GM10248 (cell line): ENCODE results near the gene SLC35F4.
"Not testable (repeated sequence)": the region's sequence is repeated elsewhere in the genome, so short reads cannot be mapped to it uniquely, and the experiment has no call there.

Source experiments
- CTCF ChIA-PET: fragments of 300-600 bp; sonication (Branson Sonifier 250); formaldehyde crosslinking; extraction: SDS; loops from one replicate; lab custom pipeline; 2021; ENCODE audit warnings: antibody characterized with exemption; lab: Yijun Ruan, JAX
- POLR2A ChIA-PET: fragments of 350-650 bp; sonication (Branson Sonifier 250); formaldehyde crosslinking; extraction: SDS; loops from one replicate; lab custom pipeline; 2020; ENCODE audit warnings: antibody characterized with exemption; lab: Yijun Ruan, JAX
- DNase-seq: peaks from one replicate; pipeline ENCODE4 v3.0.0; 2012; ENCODE audit errors: extremely low spot score
- CTCF ChIP-seq: IDR thresholded peaks from 2 replicates; pipeline ENCODE4 v1.5.1; 2012; ENCODE audit warnings: mild to moderate bottlenecking, low read depth; ENCODE audit errors: extremely low read depth, missing control alignments, control extremely low read depth

Gene SLC35F4

GRCh38 chr14:57870686-57871457 is 5.0 kb upstream of the SLC35F4 start:
- no peak for TF ChIP-seq CTCF
- ChIA-PET CTCF (interaction anchor here (0.8 to 2.4 kb wide), 12 partner anchors 12 to 1380 kb away, joined by 3 to 9 read pairs (median 4); no protein-coding TSS in a partner anchor), POLR2A (no interaction called here)
- DNase-seq = no peak

DNA sequence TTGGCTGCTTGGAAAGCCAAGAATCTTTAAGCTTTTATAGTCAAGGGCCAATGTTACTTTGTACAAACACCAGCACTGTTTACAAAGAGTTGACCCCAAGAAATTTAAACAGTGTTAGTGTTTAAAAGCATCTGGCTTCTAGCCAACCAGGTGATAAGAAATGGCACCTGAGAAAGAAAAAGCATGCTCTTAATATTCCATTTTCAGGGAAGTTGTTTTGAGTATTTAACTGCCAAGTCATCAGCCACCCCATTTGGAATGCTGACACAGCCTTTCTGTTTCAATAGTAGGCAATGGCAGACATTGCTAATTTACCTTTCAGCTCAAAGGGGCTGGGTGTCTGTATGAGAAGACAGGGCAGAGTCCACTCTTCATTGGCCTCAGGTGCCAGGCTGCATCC is 3.7 kb upstream of the SLC35F4 start:
- no peak for DNase-seq
- no peak for TF ChIP-seq CTCF
- POLR2A ChIA-PET = no interaction called here
- CTCF ChIA-PET = interaction anchor here (1.5 to 2.4 kb wide), 3 partner anchors 12 to 177 kb away, joined by 4 to 9 read pairs (median 6); no protein-coding TSS in a partner anchor

DNA sequence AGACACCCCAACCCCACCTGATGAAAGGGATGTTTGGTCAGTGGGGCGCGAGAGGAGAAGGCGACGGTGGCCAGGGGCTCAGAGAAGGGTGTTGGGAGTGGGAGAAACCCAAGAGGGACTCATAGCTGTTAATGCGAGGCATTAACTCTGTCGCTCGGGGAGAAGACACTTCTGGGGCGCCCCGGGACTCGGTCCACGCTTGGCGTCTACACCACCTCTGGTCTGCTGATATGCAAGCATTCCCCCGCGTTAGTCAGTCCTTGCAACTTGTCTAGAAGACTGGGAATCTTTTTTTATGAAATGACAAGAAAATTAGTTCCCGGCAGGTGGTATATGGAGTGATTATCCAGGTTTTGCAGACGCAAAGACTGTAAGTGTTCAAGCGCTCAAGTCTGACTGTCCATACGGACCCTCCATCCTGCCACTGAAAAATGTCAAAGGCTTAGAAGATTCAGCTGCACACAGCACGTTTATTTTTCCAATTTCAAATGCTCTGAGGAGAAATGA is 360 bp upstream of the SLC35F4 start:
- no peak for TF ChIP-seq CTCF
- POLR2A ChIA-PET = no interaction called here
- CTCF ChIA-PET = interaction anchor here (1.3 kb wide), 1 partner anchor 19 kb away, joined by 3 read pairs; no protein-coding TSS in a partner anchor
- DNase-seq = no peak

DNA sequence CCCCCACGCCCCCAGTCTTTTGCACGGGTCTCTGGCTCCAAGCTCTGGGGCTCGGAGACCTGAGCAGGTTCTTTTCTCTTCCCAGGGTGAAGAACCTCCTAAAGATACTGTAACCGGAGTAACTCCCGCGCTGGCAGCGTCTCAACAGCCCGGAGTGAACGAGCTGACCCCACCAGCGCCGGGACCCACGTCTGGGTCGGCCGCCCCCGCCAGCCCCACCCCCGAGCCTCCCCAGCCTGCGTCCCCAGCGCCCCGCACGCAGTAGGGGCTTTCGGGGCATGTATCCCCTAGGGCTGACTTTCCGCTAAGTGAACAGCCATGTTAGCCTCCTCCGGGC is 858 bp downstream of the SLC35F4 start:
- peak; percentile 8 for DNase-seq
- no peak for TF ChIP-seq CTCF
- POLR2A ChIA-PET = no interaction called here
- CTCF ChIA-PET = interaction anchor here (1.1 to 1.6 kb wide), 2 partner anchors 11 to 26 kb away, joined by 3 to 6 read pairs; no protein-coding TSS in a partner anchor

- TF ChIP-seq CTCF = no peak
- CTCF ChIA-PET = interaction anchor here (1.1 to 1.6 kb wide), 2 partner anchors 10 to 26 kb away, joined by 3 to 6 read pairs; no protein-coding TSS in a partner anchor
- DNase-seq = no peak
- POLR2A ChIA-PET = no interaction called here
Observed at GRCh38 chr14:57864659-57865058, 1.2 kb downstream of the SLC35F4 start.

GRCh38 chr14:57863471-57863870 is 2.4 kb downstream of the SLC35F4 start:
- POLR2A ChIA-PET = no interaction called here
- no peak for DNase-seq
- no peak for TF ChIP-seq CTCF
- CTCF ChIA-PET = no interaction called here

- POLR2A ChIA-PET, DNase-seq: not testable (repeated sequence)
- CTCF ChIA-PET = interaction anchor here (1.1 kb wide), 1 partner anchor 23 kb away, joined by 3 read pairs; no protein-coding TSS in a partner anchor
Observed at GRCh38 chr14:57855666-57856065, 10.2 kb downstream of the SLC35F4 start.
